Ovary (tissue), 9 donors: ENCODE results near the gene RAF1. TPM values are rescaled to one million over a fixed set of nuclear protein-coding genes. Genes with fewer than 3 reads are reported as not detected.

ENCODE experiments used
- DNase-seq, 5 donors: peaks; one replicate each; pipeline ENCODE4 v3.0.0-alpha.2; 2019 to 2020
- H3K27ac ChIP-seq, 2 donors: fragments of 200-600 bp; one replicate each; pipeline versions ENCODE4 v1.5.1 to v1.8.0; 2019 to 2022
- H3K27me3 ChIP-seq: fragments of 200-600 bp; one replicate; pipeline ENCODE4 v1.8.0; 2022
- H3K36me3 ChIP-seq: fragments of 200-600 bp; sonication (generic); one replicate; pipeline ENCODE4 v1.5.1; 2019
- H3K4me1 ChIP-seq: one replicate; pipeline ENCODE4 v1.8.1; 2013; ENCODE audit warnings: mild to moderate bottlenecking, moderate library complexity; ENCODE audit not compliant: insufficient read depth
- H3K4me3 ChIP-seq: fragments of 200-600 bp; sonication (generic); one replicate; pipeline ENCODE4 v1.5.1; 2017
- H3K9me3 ChIP-seq, 2 donors: fragments of 200-600 bp in 1 of 2; sonication (generic) in 1 of 2; one replicate each; pipeline versions ENCODE4 v1.5.1 to v1.8.1; 2013 to 2019; ENCODE audit warnings: mild to moderate bottlenecking in 1 of 2, moderate library complexity in 1 of 2
- EP300 ChIP-seq: sonication (generic); formaldehyde crosslinking; IDR thresholded peaks from one replicate; pipeline ENCODE4 v1.6.1; 2017; ENCODE audit warnings: antibody characterized with exemption
- POLR2A ChIP-seq: fragments of 450-650 bp; IDR thresholded peaks from one replicate; pipeline ENCODE4 v1.6.1; 2017; ENCODE audit warnings: antibody characterized with exemption, mild to moderate bottlenecking, moderate library complexity
- WGBS, 3 donors: extraction: QIAGEN DNeasy Blood & Tissue Kit in 1 of 3; methylation state at CpG; one replicate each; pipeline versions ENCODE4 v1.1.5 to v1.1.7; 2013 to 2017; 5-methylcytosine and 5-hydroxymethylcytosine counted together
- intact Hi-C, 4 donors: fragments of 100-400 bp; cut with DNase I; formaldehyde crosslinking; loops; one replicate each; pipeline versions ENCODE4 v1.11.0 to v1.15.1; 2022 to 2023
- polyA plus RNA-seq, 2 donors: library from polyadenylated mRNA; stranded (reverse); fragments of 200-250 nt in 1 of 2; fragments of 350-450 nt in 1 of 2; fragmentation: Illumina TruSeq in 1 of 2; extraction: RNeasy Lipid Tissue Mini Kit (QIAGEN cat#74804) in 1 of 2; gene quantifications; one replicate each; pipeline ENCODE4 v1.2.3, GENCODE V29; 2013 to 2014
- total RNA-seq, 7 donors: library from RNA; depleted of rRNA in 2 of 7; stranded (reverse); fragments of >200 nt in 2 of 7; fragmentation: NEBNext Ultra II Directional in 3 of 7; extraction: Animal tissue kit (Norgen Biotek cat#: 25700) in 3 of 7; gene quantifications; one replicate each; pipeline versions ENCODE4 v1.1.0 to v1.2.4, GENCODE V29; 2016 to 2023
- TF ChIP-seq, protein P1 (sequence below), 3 donors: fragments of 450-650 bp in 2 of 3; fragments of 200-600 bp in 1 of 3; IDR thresholded peaks; one replicate each; pipeline versions ENCODE4 v1.5.1 to v1.8.0; 2016 to 2022; ENCODE audit warnings: antibody characterized with exemption in 3 of 3, mild to moderate bottlenecking in 1 of 3
- donor health status: DM: no; HTN: no; CAD: no; lungs with moderate emphysema.
- donor health status: DM: no; HTN: no; CAD: no.
- donor health status: Bipolar disorder and iron deficiency.
- donor health status: DM: yes; HTN: yes; CAD: no.
- donor health status: DM: no; HTN: no; CAD: no.
- donor health status: DM: yes; HTN: yes; CAD: no.

The RAF1 gene
- total and polyA plus RNA-seq, 9 donors, result 62.1 to 106 (median 78.8) TPM

DNA sequence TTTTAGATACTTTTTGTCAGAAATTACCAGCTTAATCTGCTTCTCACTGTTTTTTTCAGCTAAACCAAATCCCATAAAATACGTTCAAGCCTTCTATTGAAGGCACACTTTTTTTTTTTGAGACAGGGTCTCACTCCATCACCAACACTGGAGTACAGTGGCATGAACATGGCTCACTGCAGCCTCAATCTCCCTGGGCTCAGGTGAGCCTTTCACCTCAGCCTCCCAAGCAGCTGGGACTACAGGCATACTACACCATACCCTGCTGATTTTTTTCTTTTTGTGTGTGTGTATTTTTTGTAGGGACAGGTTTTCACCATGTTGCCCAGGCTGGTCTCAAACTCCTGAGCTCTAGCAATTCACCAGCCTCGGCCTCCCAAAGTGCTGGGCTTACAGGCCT, 3.7 kb downstream of the RAF1 start:
- TF ChIP-seq EP300 (no peak), POLR2A (no peak)
- TF ChIP-seq, protein P1, sequence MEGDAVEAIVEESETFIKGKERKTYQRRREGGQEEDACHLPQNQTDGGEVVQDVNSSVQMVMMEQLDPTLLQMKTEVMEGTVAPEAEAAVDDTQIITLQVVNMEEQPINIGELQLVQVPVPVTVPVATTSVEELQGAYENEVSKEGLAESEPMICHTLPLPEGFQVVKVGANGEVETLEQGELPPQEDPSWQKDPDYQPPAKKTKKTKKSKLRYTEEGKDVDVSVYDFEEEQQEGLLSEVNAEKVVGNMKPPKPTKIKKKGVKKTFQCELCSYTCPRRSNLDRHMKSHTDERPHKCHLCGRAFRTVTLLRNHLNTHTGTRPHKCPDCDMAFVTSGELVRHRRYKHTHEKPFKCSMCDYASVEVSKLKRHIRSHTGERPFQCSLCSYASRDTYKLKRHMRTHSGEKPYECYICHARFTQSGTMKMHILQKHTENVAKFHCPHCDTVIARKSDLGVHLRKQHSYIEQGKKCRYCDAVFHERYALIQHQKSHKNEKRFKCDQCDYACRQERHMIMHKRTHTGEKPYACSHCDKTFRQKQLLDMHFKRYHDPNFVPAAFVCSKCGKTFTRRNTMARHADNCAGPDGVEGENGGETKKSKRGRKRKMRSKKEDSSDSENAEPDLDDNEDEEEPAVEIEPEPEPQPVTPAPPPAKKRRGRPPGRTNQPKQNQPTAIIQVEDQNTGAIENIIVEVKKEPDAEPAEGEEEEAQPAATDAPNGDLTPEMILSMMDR (IDR thresholded peaks at IDR 0.05), result no peak
- intact Hi-C loops, result loop anchor here in 1 of 4 donors (5.0 kb wide), 1 partner anchor 103 kb away; the partner anchor contains the start of gene MKRN2
- WGBS, 3 donors, result 28 to 46% (median 36%) methylated on average over 2 of the region's 2 CpGs
- Histone ChIP-seq H3K9me3 (no peaks in the 10 kb centered on the region), H3K27me3 (no peaks in the 10 kb centered on the region), H3K4me1 (peaks cover 17% of the 10 kb centered on the region), H3K36me3 (no peaks in the 10 kb centered on the region), H3K27ac (peak overlapping the region in 1 of 2 donors; percentile 7), H3K4me3 (no peak overlapping the region)
- no peak for DNase-seq

DNA sequence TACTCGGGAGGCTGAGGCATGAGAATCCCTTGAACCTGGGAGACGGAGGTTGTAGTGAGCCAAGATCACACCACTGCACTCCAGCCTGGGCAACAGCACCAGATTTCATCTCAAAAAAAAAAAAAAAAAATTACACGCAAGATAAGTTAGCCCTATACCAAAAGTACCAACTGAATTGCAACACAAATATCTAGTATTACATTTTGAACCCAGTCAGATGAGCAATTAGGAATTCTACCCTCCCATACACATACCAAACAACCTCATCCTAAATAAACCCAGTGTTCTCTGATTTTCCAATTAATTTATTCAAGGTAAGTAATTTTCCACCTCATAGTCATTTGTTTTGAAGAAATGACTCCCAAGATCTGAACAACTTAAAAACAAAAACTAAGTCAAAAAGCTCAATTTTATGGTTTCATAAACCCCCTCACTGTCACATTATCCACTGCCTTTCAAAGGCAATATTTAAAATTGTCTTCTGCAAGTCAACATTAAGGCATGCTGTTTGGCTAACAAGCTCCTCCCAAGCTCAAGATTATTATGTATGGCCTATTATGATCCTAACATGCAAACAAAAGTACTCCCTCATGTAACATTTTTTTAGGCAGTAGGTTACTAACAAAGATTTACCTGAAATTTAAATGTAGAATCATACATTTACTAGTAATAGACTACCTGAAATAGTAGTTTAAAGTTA, 4.5 kb downstream of the RAF1 start:
- intact Hi-C loops, result loop anchor here in 1 of 4 donors (5.0 kb wide), 1 partner anchor 102 kb away; the partner anchor contains the start of gene MKRN2
- no peak for DNase-seq
- no peak overlapping the region for H3K27ac ChIP-seq
- no peaks in the 10 kb centered on the region for H3K27me3 ChIP-seq
- H3K4me3 ChIP-seq, result no peak overlapping the region
- TF ChIP-seq, protein P1 (IDR thresholded peaks at IDR 0.05), result no peak
- TF ChIP-seq EP300 (no peak), POLR2A (no peak)
- H3K36me3 ChIP-seq, result no peaks in the 10 kb centered on the region
- H3K4me1 ChIP-seq, result peaks cover 17% of the 10 kb centered on the region
- no peaks in the 10 kb centered on the region for H3K9me3 ChIP-seq
- 73 to 93% (median 78%) methylated on average over 3 of the region's 3 CpGs for WGBS, 3 donors

DNA sequence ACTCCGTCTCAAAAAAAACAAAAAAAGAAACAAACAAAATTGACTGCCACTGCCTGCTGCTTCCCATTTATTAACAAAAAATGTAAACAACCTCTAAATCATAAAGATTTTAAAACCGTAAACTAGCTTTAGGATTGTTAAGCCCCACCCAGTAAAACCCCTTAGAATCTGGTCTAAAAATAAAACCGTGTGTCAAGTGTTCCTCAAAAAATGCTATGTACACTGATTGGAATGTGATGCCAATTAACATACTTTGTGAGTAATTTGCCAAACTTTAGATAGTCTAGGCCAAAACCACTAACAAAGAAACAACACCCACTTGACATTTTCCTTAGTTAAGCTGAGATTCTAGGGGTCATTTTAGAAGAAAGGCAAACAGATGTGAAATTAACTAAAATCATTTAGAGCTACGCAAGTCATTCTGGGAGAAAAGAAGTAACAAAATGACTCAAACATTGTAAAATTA, 5.3 kb downstream of the RAF1 start:
- peaks cover 17% of the 10 kb centered on the region for H3K4me1 ChIP-seq
- no peak for TF ChIP-seq POLR2A
- TF ChIP-seq, protein P1 (IDR thresholded peaks at IDR 0.05), result no peak
- no peak for TF ChIP-seq EP300
- no peak overlapping the region for H3K27ac ChIP-seq
- H3K9me3 ChIP-seq, result no peaks in the 10 kb centered on the region
- no peaks in the 10 kb centered on the region for H3K27me3 ChIP-seq
- 12 to 17% (median 13%) methylated on average over 4 of the region's 4 CpGs for WGBS, 3 donors
- no peak for DNase-seq
- intact Hi-C loops, result no loop called here
- H3K4me3 ChIP-seq, result no peak overlapping the region
- no peaks in the 10 kb centered on the region for H3K36me3 ChIP-seq

DNA sequence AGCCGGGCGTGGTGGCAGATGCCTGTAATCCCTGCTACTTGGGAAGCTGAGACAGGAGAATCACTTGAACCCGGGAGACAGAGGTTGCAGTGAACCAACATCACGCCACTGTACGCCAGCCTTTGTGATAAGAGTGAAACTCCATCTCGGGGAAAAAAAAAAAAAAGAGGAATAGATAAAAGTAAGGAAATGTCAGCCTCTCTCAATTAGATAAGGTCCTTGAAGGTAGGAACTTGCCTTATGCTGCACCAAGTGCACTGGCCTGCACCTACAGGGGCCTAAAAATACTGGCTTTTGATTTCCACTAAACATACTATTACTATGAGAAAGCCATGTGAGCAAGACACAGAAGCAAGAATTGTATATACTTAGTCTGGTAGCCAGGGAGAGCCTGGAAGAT, 7.1 kb downstream of the RAF1 start:
- Histone ChIP-seq H3K36me3 (no peaks in the 10 kb centered on the region), H3K4me1 (peaks cover 16% of the 10 kb centered on the region), H3K4me3 (no peak overlapping the region), H3K27ac (no peak overlapping the region), H3K9me3 (no peaks in the 10 kb centered on the region), H3K27me3 (no peaks in the 10 kb centered on the region)
- TF ChIP-seq POLR2A (no peak), EP300 (no peak)
- TF ChIP-seq, protein P1 (IDR thresholded peaks at IDR 0.05), result no peak
- no peak for DNase-seq
- intact Hi-C loops, result no loop called here
- 82 to 89% (median 87%) methylated on average over 6 of the region's 6 CpGs for WGBS, 3 donors
